SKM-1 treated with dmso at 0.1 percent for 144 hours (cell line): ENCODE results near the gene CTNS.

Source experiments
- DNase-seq: peaks from one replicate; lab custom pipeline; 2025; ENCODE audit not compliant: unreplicated experiment; lab: John Stamatoyannopoulos, UW

The CTNS gene

DNA sequence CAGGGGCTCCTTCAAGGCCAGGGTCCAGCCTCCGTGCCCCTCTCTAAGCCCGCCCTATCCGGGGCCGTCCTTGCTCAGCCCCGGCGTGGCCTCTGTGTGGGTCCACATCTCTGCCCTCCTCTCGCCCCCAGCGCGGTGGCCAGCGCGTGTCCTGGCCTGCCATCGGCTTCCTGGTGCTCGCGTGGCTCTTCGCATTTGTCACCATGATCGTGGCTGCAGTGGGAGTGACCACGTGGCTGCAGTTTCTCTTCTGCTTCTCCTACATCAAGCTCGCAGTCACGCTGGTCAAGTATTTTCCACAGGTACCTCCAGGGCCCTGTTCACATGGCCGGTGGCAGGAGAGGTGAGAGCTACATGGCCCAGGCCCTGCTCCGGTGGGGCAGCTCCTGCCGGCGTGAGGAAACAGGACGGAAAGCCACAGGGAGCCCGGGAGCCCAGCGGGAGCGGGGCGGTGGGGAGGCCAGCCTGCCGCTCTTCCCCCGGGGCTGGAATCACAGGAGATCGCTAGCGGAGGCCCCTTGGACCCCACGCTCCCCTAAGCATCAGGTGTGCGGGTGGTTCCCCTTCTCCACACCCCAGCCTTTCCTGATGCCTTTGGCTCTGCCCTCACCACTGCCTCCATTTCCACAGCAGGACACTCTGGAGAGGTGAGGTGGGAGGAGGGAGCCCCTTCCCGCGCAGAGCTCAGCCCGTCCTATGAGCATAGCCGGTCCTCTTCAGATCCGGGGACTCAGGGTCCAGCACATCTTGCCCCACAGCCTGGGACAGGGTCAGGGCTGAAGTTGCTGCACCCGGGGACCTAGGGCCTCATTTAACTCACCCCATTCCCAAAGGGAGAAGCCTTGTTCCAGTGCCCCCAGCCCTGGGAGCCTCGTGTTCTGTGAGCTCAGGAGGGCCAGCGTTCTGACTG lies 21.6 kb downstream of the CTNS start:
- no peak for DNase-seq

GRCh38 chr17:3658784-3659449 lies 22.4 kb downstream of the CTNS start:
- no peak for DNase-seq

- DNase-seq = no peak
These were observed 23.1 kb downstream of the CTNS start for GRCh38 chr17:3659541-3660111.

- no peak for DNase-seq
These were observed 23.8 kb downstream of the CTNS start for GRCh38 chr17:3660311-3660891.

GRCh38 chr17:3663102-3664011 lies 26.8 kb downstream of the CTNS start:
- DNase-seq = no peak

DNA sequence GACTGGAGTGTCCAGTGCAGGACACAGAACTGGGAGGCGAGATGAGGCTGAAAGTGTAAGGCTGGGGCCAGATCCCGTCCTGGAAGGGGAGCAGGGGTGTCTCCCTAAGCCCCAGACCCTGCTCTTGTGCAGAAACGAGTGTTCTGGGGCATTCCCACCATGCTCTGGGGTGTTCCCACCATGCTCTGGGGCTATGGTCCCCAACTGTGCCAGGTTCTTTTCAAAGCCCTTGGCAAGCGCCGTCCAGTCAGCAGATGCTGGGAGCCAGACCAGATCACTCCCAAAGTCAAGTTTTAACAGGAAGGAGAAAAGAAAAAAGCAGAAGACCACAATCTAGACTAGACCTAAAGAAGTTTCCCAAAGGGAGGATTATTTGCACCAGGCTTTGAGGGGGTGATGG lies 29.3 kb downstream of the CTNS start:
- DNase-seq = no peak

DNA sequence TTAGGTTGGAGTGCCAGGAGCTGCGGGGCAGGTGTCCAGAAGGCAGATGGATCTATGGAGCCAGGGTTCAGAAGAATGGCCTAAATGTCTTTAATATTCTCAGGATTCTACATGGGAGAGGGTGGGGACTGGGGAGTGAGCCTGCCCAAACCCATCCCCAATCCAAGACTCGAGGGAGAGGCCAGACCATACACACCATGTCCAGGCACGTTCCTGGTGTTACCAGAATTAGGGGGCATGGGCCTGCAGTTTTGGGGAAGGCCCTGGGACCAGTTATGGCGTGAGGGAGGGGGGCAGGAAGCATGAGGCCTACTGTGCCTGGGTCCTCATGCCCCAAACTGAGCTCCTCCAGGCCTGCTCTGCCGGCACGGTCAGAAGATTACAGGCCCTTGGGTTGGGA lies 30.0 kb downstream of the CTNS start:
- no peak for DNase-seq

- DNase-seq = no peak
These were observed 31.1 kb downstream of the CTNS start for GRCh38 chr17:3667366-3668278.

GRCh38 chr17:3668279-3669084 lies 31.9 kb downstream of the CTNS start, which contains the start of the genes EMC6 and TAX1BP3:
TSS of gene EMC6 (plus strand) at chr17:3668812. CDS start at chr17:3669147, 335 bp downstream.
TSS of gene TAX1BP3 (minus strand) at chr17:3668578. CDS start at chr17:3668526, 52 bp downstream.
- peak; percentile 81 for DNase-seq

DNA sequence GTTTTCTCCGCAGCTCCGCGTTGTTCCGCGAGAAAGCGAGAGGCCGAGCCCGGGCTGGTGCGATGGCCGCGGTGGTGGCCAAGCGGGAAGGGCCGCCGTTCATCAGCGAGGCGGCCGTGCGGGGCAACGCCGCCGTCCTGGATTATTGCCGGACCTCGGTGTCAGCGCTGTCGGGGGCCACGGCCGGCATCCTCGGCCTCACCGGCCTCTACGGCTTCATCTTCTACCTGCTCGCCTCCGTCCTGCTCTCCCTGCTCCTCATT lies 32.5 kb downstream of the CTNS start:
- DNase-seq = no peak

DNA sequence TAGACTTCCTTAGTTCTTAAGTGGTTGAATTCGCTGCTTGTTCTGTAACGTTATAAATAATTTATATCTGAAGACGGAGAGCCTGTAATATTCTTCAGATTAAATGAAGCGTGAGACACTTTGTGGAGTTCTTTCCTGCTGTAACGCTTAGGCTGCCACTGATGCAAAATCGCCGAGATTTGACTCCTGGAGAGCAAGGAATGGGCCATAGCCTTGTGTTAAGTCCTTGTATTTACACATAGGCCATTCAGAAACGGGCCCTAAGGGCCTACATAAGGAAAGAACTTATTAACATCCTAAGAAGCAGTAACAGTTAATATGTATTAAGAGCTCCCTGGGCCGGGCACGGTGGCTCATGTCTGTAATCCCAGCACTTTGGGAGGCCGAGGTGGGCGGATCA lies 33.0 kb downstream of the CTNS start:
- no peak for DNase-seq

DNA sequence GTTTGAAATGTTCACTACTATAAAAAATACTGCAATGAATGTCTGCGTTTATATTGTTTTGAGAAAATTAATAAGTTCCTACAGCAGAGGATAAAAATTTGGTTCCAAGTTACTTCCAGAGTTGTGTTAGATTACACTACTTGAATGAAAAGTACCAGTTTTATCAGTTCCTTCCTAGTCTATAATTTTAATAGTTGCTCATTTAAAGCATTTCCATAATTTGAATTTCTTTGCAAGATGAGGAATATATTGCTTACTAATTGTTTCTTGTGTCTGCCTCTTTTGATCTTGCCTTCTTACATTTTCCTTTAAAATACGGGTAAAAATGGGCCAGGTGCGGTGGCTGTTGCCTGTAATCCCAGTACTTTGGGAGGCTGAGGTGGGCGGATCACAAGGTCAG lies 36.0 kb downstream of the CTNS start:
- no peak for DNase-seq

GRCh38 chr17:3675886-3676285 lies 39.3 kb downstream of the CTNS start:
- no peak for DNase-seq

DNA sequence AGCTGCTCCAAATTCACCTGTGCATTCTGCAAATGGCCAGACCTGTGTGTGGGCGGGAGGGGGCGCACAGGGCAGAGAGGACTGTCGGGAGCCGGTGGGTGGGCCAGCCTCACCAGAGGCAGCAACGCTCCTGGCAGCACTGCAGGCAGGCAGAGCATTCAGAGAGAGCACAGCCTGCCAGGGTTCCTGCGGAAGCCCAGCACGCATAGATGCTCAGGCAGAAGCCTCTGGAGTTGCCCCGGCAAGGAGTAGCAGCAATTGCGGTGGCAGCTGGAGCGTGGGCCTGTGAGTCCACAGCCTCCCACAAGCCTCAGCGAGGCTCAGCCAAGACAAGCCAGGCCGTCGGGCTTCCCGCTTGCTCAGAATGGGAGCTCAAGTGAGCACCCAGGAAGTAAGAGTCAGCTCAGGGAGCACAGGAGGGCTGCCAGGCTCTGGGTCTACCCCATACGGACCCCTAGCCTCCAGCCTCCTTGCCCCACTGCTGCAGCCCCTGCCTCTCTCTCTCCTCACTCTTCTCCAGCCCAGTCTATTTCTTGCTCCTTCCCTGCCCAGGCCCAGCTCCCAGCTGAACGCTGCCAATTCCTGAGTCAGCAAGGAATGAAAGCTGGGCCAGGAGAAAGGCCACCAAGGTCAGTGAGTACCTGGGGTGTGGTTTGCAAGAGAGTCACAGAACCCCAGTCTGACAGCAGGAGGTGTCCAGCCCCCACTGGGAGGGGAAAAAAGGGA lies 41.7 kb downstream of the CTNS start:
- DNase-seq = no peak

GRCh38 chr17:3678821-3679530 lies 42.4 kb downstream of the CTNS start:
- no peak for DNase-seq

GRCh38 chr17:3679531-3680126 lies 43.1 kb downstream of the CTNS start:
- DNase-seq = no peak

DNA sequence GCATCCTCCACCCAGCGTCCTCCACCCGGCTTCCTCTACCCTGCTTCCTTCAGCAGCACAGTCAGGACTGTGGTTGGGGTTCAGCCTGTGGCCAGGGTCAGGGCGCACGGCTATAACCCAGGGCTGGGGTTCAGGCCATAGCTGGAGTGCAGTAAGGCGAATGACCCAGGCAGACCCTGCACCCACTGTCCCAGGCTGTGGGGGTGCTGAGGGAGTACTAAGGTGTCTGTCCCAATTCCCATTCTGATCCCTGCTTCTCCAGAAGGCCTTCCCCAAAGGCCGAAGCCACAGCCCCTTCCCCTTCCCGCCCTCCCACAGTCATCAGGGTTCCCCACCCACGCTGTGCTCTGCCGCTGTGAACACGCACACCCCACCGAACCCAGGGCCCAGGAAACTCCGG lies 44.5 kb downstream of the CTNS start:
- DNase-seq = no peak
